Osteocyte (in vitro differentiated cells): ENCODE results near the gene ANAPC7. TPM values are rescaled to one million over a fixed set of nuclear protein-coding genes. Genes with fewer than 3 reads are reported as not detected.

Experiments
- DNase-seq: peaks from one replicate; pipeline ENCODE4 v3.0.0; 2021; ENCODE audit warnings: mixed read lengths; ENCODE audit not compliant: unreplicated experiment; ENCODE audit errors: extremely low spot score
- H3K27ac Mint-ChIP-seq: one replicate; pipeline ENCODE4 v1.8.0; 2021; ENCODE audit warnings: mild to moderate bottlenecking, mixed read lengths; ENCODE audit not compliant: unreplicated experiment
- H3K27me3 Mint-ChIP-seq: one replicate; pipeline ENCODE4 v1.8.0; 2021; ENCODE audit warnings: mixed read lengths; ENCODE audit not compliant: unreplicated experiment
- H3K36me3 Mint-ChIP-seq: one replicate; pipeline ENCODE4 v1.8.0; 2021; ENCODE audit warnings: mixed read lengths; ENCODE audit not compliant: unreplicated experiment
- H3K4me1 Mint-ChIP-seq: one replicate; pipeline ENCODE4 v1.8.0; 2021; ENCODE audit warnings: mixed read lengths; ENCODE audit not compliant: unreplicated experiment
- H3K4me3 Mint-ChIP-seq: one replicate; pipeline ENCODE4 v1.8.0; 2021; ENCODE audit warnings: mild to moderate bottlenecking, moderate library complexity, mixed read lengths; ENCODE audit not compliant: unreplicated experiment
- H3K9me3 Mint-ChIP-seq: one replicate; pipeline ENCODE4 v1.8.0; 2021; ENCODE audit warnings: mixed read lengths; ENCODE audit not compliant: unreplicated experiment
- total RNA-seq: library from RNA; stranded (reverse); gene quantifications from 2 replicates; pipeline ENCODE4 v1.2.1, GENCODE V29; 2021
- TF ChIP-seq, protein P1 (sequence below): fragments of 200-600 bp; sonication (generic); IDR thresholded peaks from 2 replicates; pipeline ENCODE4 v1.5.0; 2021; ENCODE audit warnings: antibody characterized with exemption, mild to moderate bottlenecking, moderate library complexity

ANAPC7 gene
- total RNA-seq, 1 donor from 2014 or later, result 48.8 TPM

DNA sequence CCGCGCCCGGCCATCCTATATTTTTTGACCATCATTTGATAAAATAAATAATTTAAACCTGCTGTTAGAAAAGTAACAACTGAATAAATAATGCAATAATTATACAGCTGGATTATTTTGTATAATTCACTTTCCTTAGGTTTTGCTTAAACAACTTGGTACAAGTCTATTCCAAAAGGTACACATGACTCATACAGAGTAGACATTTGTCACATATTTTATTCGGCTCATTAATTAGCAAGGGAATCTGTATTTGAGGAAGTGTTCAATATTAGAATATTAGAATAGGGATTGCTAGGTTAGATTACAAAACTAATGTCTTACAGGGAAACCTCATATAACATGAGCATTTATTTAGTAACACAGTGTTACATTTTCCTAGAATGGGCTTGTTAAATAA, 73.8 kb downstream of the ANAPC7 start:
- Mint-ChIP-seq H3K36me3 (peaks cover 62% of the 10 kb centered on the region), H3K9me3 (no peaks in the 10 kb centered on the region), H3K27ac (peak overlapping the region; percentile 69), H3K4me1 (peaks cover 10% of the 10 kb centered on the region), H3K27me3 (no peaks in the 10 kb centered on the region), H3K4me3 (no peak overlapping the region)
- TF ChIP-seq, protein P1, sequence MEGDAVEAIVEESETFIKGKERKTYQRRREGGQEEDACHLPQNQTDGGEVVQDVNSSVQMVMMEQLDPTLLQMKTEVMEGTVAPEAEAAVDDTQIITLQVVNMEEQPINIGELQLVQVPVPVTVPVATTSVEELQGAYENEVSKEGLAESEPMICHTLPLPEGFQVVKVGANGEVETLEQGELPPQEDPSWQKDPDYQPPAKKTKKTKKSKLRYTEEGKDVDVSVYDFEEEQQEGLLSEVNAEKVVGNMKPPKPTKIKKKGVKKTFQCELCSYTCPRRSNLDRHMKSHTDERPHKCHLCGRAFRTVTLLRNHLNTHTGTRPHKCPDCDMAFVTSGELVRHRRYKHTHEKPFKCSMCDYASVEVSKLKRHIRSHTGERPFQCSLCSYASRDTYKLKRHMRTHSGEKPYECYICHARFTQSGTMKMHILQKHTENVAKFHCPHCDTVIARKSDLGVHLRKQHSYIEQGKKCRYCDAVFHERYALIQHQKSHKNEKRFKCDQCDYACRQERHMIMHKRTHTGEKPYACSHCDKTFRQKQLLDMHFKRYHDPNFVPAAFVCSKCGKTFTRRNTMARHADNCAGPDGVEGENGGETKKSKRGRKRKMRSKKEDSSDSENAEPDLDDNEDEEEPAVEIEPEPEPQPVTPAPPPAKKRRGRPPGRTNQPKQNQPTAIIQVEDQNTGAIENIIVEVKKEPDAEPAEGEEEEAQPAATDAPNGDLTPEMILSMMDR, result no peak
- DNase-seq, result no peak

Other genes with a start within 250 kb of the ANAPC7 start
- gene ATP2A2, start 122.5 kb downstream of the ANAPC7 start, total RNA-seq, result 183 and 197 TPM in 2 replicates
- 194 and 221 TPM in 2 replicates for gene ARPC3, start 46.6 kb upstream of the ANAPC7 start, total RNA-seq
- 16.4 and 18.9 TPM in 2 replicates for gene GPN3, start 64.5 kb upstream of the ANAPC7 start, total RNA-seq
- gene FAM216A, start 65.1 kb upstream of the ANAPC7 start, total RNA-seq, result 8.3 and 8.4 TPM in 2 replicates
- 73.5 and 75.8 TPM in 2 replicates for gene VPS29, start 98.4 kb upstream of the ANAPC7 start, total RNA-seq
- gene RAD9B, start 98.6 kb upstream of the ANAPC7 start, total RNA-seq, result 0.44 and 0.64 TPM in 2 replicates
- gene PPTC7, start 179.6 kb upstream of the ANAPC7 start, total RNA-seq, result 13.3 and 14.4 TPM in 2 replicates
- 49.5 and 51.4 TPM in 2 replicates for gene TCTN1, start 210.4 kb upstream of the ANAPC7 start, total RNA-seq